Hematopoietic multipotent progenitor cell treated with erythropoietin and hydrocortisone succinate and interleukin-3 and kit ligand, for 4 days (in vitro differentiated cells): ENCODE measurements around the gene C3orf22.
A peak's percentile ranks its signal among the peaks of the same experiment; 100 is the strongest.

Experiments
- DNase-seq: peaks from one replicate; pipeline ENCODE4 v3.0.0-alpha.2; 2015

C3orf22 gene

GRCh38 chr3:126527006-126527405 is 31.7 kb downstream of the C3orf22 start:
- DNase-seq, result no peak

GRCh38 chr3:126526668-126527005 is 32.1 kb downstream of the C3orf22 start:
- DNase-seq, result no peak

GRCh38 chr3:126525853-126526667 is 32.7 kb downstream of the C3orf22 start:
- no peak for DNase-seq

- no peak for DNase-seq
Observed at GRCh38 chr3:126525091-126525852, 33.5 kb downstream of the C3orf22 start.

- peak; percentile 72 for DNase-seq
Observed at GRCh38 chr3:126524429-126524988, 34.2 kb downstream of the C3orf22 start.

- DNase-seq, result peak; percentile 87
Observed at GRCh38 chr3:126523745-126524428, 34.8 kb downstream of the C3orf22 start, which contains the start of gene CHST13. Gene CHST13, plus strand, starts transcription at chr3:126524155. Its CDS starts 178 bp downstream, at chr3:126524333.

- peak; percentile 67 for DNase-seq
Observed at GRCh38 chr3:126522363-126522788, 36.4 kb downstream of the C3orf22 start.

- no peak for DNase-seq
Observed at GRCh38 chr3:126521122-126521891, 37.4 kb downstream of the C3orf22 start.

- DNase-seq, result no peak
Observed at GRCh38 chr3:126519506-126520455, 39.0 kb downstream of the C3orf22 start.

GRCh38 chr3:126518779-126519177 is 40.0 kb downstream of the C3orf22 start:
- no peak for DNase-seq

- DNase-seq, result no peak
Observed at GRCh38 chr3:126517986-126518778, 40.5 kb downstream of the C3orf22 start.

GRCh38 chr3:126517291-126517951 is 41.3 kb downstream of the C3orf22 start, which contains the start of gene UROC1:
Gene UROC1, minus strand, starts transcription at chr3:126517773. Its CDS starts 54 bp downstream, at chr3:126517719.
- DNase-seq, result no peak

- DNase-seq, result no peak
Observed at GRCh38 chr3:126516936-126517290, 41.8 kb downstream of the C3orf22 start.

- no peak for DNase-seq
Observed at GRCh38 chr3:126516152-126516935, 42.4 kb downstream of the C3orf22 start.

GRCh38 chr3:126515066-126515706 is 43.5 kb downstream of the C3orf22 start:
- no peak for DNase-seq

GRCh38 chr3:126514161-126514560 is 44.6 kb downstream of the C3orf22 start:
- no peak for DNase-seq

GRCh38 chr3:126512916-126513650 is 45.6 kb downstream of the C3orf22 start:
- DNase-seq, result no peak

GRCh38 chr3:126512026-126512425 is 46.7 kb downstream of the C3orf22 start:
- DNase-seq, result no peak
